K562 (cell line): Measurements from ENCODE around the gene DRAXIN. TPM values are rescaled to one million over a fixed set of nuclear protein-coding genes. Genes with fewer than 3 reads are reported as not detected.

ENCODE experiments used
- ATF2 ChIP-seq: sonication (generic); formaldehyde crosslinking; IDR thresholded peaks from 2 replicates; pipeline ENCODE4 v1.8.1; 2022; ENCODE audit warnings: missing genetic modification reagents
- CREM ChIP-seq: IDR thresholded peaks from 2 replicates; pipeline ENCODE4 v1.6.1; 2014; ENCODE audit warnings: antibody characterized with exemption, low read depth
- EGR1 ChIP-seq: fragments of 450-650 bp; conservative IDR thresholded peaks from 2 replicates; pipeline ENCODE4 v1.6.1; 2017; ENCODE audit warnings: mild to moderate bottlenecking
- FOS ChIP-seq: IDR thresholded peaks from 3 replicates; pipeline ENCODE4 v1.6.1; 2011; ENCODE audit not compliant: insufficient read length; ENCODE audit errors: extremely low read depth
- FOXA1 ChIP-seq: fragments of 450-650 bp; IDR thresholded peaks from 2 replicates; pipeline ENCODE4 v1.6.1; 2016; ENCODE audit warnings: mild to moderate bottlenecking, borderline replicate concordance
- NR2F6 ChIP-seq: fragments of 450-650 bp; formaldehyde crosslinking; IDR thresholded peaks from 2 replicates; pipeline ENCODE4 v1.4.0; 2020; ENCODE audit warnings: mild to moderate bottlenecking
- NRF1 ChIP-seq, 2 experiments: fragments of 450-650 bp; IDR thresholded peaks in 1 of 2; conservative IDR thresholded peaks in 1 of 2; 2 replicates each; pipeline ENCODE4 v1.6.1; 2014; ENCODE audit warnings: mild to moderate bottlenecking in 2 of 2
- SMAD4 ChIP-seq: fragments of 250-450 bp; sonication (Bioruptor Pico); conservative IDR thresholded peaks from 2 replicates; pipeline ENCODE4 v1.8.0; 2021; ENCODE audit warnings: inconsistent platforms, mild to moderate bottlenecking, moderate library complexity
- ZNF212 ChIP-seq: fragments of 450-650 bp; formaldehyde crosslinking; IDR thresholded peaks from 2 replicates; pipeline ENCODE4 v1.4.0; 2020; ENCODE audit warnings: mild to moderate bottlenecking
- ZNF3 ChIP-seq: fragments of 250-450 bp; sonication (Bioruptor Pico); IDR thresholded peaks from 2 replicates; pipeline ENCODE4 v1.5.0; 2021; ENCODE audit warnings: mild to moderate bottlenecking, moderate library complexity
- ZNF311 ChIP-seq: fragments of 250-450 bp; sonication (Bioruptor Pico); IDR thresholded peaks from 2 replicates; pipeline ENCODE4 v1.4.0; 2020; ENCODE audit warnings: mild to moderate bottlenecking, moderate library complexity
- ZNF384 ChIP-seq: IDR thresholded peaks from 2 replicates; pipeline ENCODE4 v1.6.1; 2012; ENCODE audit warnings: low read depth, low read length, improper control_type of control experiment
- ZNF586 ChIP-seq: fragments of 450-650 bp; formaldehyde crosslinking; conservative IDR thresholded peaks from 2 replicates; pipeline ENCODE4 v1.4.0; 2020; ENCODE audit warnings: mild to moderate bottlenecking, moderate library complexity
- ZNF740 ChIP-seq, 3 experiments: fragments of 200-800 bp in 1 of 3; sonication (Bioruptor generic) in 1 of 3; sonication (generic) in 1 of 3; formaldehyde crosslinking in 1 of 3; IDR thresholded peaks; 2 replicates each; pipeline versions ENCODE4 v1.6.1 to v1.8.0; 2016 to 2022; ENCODE audit warnings: mild to moderate bottlenecking in 2 of 3, missing compliant biosample characterization in 2 of 3, missing genetic modification characterization in 2 of 3, missing genetic modification reagents in 1 of 3
- ZNF75A ChIP-seq: fragments of 450-650 bp; formaldehyde crosslinking; IDR thresholded peaks from 2 replicates; pipeline ENCODE4 v1.4.0; 2020; ENCODE audit warnings: mild to moderate bottlenecking
- polyA plus RNA-seq, 8 experiments: library from polyadenylated mRNA; depleted of rRNA in 4 of 8; stranded (reverse) in 5 of 8; unstranded in 3 of 8; fragments of >200 nt; fragmentation: Nextera tagmentation in 2 of 8; fragmentation: Illumina TruSeq in 1 of 8; extraction: Ambion mirVana in 2 of 8; extraction: Trizol in 1 of 8; gene quantifications; 2 replicates each; pipeline versions ENCODE4 v1.2.1 to v1.2.3, GENCODE V29; 2011 to 2014; ENCODE audit warnings: inconsistent platforms in 1 of 8, missing spikeins in 1 of 8
- total RNA-seq, 7 experiments: library from RNA; depleted of rRNA in 6 of 7; stranded (reverse); fragments of >200 nt in 6 of 7; fragmentation: Illumina TruSeq in 2 of 7; extraction: Trizol in 2 of 7; gene quantifications; 2 replicates each; pipeline versions ENCODE4 v1.2.1 to v1.2.3, GENCODE V29; 2011 to 2021; ENCODE audit warnings: low replicate concordance in 1 of 7
- TF ChIP-seq, protein P1 (sequence below): fragments of 450-650 bp; IDR thresholded peaks from 2 replicates; pipeline ENCODE4 v1.6.1; 2016; ENCODE audit warnings: mild to moderate bottlenecking, moderate library complexity

Gene DRAXIN
- total and polyA plus RNA-seq, 9 of the 15 experiments (the other 6 are each of a cell fraction or from before 2014, with no cell fraction given), result 0.01 to 0.04 (median 0.01) TPM; not detected in 6

GRCh38 chr1:11741482-11741881 is 50.0 kb downstream of the DRAXIN start (continued):
- TF ChIP-seq SMAD4 (CRISPR knock-in tag), result no peak
- TF ChIP-seq FOS, result no peak
- 0 out of 2 replicates have a peak, but pooled peaks have one; percentile 41 for TF ChIP-seq ZNF3 (CRISPR knock-in tag)
- TF ChIP-seq ZNF586 (CRISPR knock-in tag), result no peak
- TF ChIP-seq ZNF75A (CRISPR knock-in tag), result no peak
- no peak for TF ChIP-seq FOXA1
- TF ChIP-seq, protein P1, sequence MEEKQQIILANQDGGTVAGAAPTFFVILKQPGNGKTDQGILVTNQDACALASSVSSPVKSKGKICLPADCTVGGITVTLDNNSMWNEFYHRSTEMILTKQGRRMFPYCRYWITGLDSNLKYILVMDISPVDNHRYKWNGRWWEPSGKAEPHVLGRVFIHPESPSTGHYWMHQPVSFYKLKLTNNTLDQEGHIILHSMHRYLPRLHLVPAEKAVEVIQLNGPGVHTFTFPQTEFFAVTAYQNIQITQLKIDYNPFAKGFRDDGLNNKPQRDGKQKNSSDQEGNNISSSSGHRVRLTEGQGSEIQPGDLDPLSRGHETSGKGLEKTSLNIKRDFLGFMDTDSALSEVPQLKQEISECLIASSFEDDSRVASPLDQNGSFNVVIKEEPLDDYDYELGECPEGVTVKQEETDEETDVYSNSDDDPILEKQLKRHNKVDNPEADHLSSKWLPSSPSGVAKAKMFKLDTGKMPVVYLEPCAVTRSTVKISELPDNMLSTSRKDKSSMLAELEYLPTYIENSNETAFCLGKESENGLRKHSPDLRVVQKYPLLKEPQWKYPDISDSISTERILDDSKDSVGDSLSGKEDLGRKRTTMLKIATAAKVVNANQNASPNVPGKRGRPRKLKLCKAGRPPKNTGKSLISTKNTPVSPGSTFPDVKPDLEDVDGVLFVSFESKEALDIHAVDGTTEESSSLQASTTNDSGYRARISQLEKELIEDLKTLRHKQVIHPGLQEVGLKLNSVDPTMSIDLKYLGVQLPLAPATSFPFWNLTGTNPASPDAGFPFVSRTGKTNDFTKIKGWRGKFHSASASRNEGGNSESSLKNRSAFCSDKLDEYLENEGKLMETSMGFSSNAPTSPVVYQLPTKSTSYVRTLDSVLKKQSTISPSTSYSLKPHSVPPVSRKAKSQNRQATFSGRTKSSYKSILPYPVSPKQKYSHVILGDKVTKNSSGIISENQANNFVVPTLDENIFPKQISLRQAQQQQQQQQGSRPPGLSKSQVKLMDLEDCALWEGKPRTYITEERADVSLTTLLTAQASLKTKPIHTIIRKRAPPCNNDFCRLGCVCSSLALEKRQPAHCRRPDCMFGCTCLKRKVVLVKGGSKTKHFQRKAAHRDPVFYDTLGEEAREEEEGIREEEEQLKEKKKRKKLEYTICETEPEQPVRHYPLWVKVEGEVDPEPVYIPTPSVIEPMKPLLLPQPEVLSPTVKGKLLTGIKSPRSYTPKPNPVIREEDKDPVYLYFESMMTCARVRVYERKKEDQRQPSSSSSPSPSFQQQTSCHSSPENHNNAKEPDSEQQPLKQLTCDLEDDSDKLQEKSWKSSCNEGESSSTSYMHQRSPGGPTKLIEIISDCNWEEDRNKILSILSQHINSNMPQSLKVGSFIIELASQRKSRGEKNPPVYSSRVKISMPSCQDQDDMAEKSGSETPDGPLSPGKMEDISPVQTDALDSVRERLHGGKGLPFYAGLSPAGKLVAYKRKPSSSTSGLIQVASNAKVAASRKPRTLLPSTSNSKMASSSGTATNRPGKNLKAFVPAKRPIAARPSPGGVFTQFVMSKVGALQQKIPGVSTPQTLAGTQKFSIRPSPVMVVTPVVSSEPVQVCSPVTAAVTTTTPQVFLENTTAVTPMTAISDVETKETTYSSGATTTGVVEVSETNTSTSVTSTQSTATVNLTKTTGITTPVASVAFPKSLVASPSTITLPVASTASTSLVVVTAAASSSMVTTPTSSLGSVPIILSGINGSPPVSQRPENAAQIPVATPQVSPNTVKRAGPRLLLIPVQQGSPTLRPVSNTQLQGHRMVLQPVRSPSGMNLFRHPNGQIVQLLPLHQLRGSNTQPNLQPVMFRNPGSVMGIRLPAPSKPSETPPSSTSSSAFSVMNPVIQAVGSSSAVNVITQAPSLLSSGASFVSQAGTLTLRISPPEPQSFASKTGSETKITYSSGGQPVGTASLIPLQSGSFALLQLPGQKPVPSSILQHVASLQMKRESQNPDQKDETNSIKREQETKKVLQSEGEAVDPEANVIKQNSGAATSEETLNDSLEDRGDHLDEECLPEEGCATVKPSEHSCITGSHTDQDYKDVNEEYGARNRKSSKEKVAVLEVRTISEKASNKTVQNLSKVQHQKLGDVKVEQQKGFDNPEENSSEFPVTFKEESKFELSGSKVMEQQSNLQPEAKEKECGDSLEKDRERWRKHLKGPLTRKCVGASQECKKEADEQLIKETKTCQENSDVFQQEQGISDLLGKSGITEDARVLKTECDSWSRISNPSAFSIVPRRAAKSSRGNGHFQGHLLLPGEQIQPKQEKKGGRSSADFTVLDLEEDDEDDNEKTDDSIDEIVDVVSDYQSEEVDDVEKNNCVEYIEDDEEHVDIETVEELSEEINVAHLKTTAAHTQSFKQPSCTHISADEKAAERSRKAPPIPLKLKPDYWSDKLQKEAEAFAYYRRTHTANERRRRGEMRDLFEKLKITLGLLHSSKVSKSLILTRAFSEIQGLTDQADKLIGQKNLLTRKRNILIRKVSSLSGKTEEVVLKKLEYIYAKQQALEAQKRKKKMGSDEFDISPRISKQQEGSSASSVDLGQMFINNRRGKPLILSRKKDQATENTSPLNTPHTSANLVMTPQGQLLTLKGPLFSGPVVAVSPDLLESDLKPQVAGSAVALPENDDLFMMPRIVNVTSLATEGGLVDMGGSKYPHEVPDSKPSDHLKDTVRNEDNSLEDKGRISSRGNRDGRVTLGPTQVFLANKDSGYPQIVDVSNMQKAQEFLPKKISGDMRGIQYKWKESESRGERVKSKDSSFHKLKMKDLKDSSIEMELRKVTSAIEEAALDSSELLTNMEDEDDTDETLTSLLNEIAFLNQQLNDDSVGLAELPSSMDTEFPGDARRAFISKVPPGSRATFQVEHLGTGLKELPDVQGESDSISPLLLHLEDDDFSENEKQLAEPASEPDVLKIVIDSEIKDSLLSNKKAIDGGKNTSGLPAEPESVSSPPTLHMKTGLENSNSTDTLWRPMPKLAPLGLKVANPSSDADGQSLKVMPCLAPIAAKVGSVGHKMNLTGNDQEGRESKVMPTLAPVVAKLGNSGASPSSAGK, result no peak
- no peak for TF ChIP-seq NRF1 (conservative IDR thresholded peaks at IDR 0.05 in 1 of 2, IDR thresholded peaks at IDR 0.05 in 1 of 2)
- TF ChIP-seq ZNF740 (CRISPR knock-in tag; IDR thresholded peaks at IDR 0.05), result 0 out of 2 replicates have a peak, but pooled peaks have one; percentile 20
- TF ChIP-seq ZNF740 (tag; IDR thresholded peaks at IDR 0.05), result no peak
- no peak for TF ChIP-seq CREM
- no peak for TF ChIP-seq NR2F6 (CRISPR knock-in tag)
- TF ChIP-seq ZNF212 (CRISPR knock-in tag), result no peak
- no peak for TF ChIP-seq ATF2 (CRISPR knock-in tag)
- TF ChIP-seq EGR1, result no peak
- TF ChIP-seq ZNF311, result no peak
- TF ChIP-seq ZNF384, result no peak
